RWPE2 (cell line): Measurements from ENCODE around the gene AGTRAP.
A peak's percentile ranks its signal among the peaks of the same experiment; 100 is the strongest.

Source experiments
- ATAC-seq: fragments of 200-7000 bp; cut with Tn5 transposase; 3 replicates; pipeline ENCODE4 v1.9.1; 2021; ENCODE audit warnings: low read depth
- DNase-seq: peaks from one replicate; pipeline ENCODE4 v3.0.0-alpha.2; 2020; ENCODE audit warnings: low spot score
- H3K27ac ChIP-seq: fragments of 450-650 bp; 2 replicates; pipeline ENCODE4 v1.5.1; 2017; ENCODE audit warnings: mild to moderate bottlenecking; ENCODE audit not compliant: poor library complexity, severe bottlenecking
- H3K27me3 ChIP-seq: fragments of 250-450 bp; sonication (Bioruptor Pico); 2 replicates; pipeline ENCODE4 v1.5.1; 2021; ENCODE audit warnings: mild to moderate bottlenecking, moderate library complexity; ENCODE audit not compliant: insufficient read depth, poor library complexity, severe bottlenecking
- H3K36me3 ChIP-seq: fragments of 250-450 bp; sonication (Bioruptor Pico); 2 replicates; pipeline ENCODE4 v1.5.1; 2020; ENCODE audit warnings: low read depth, mild to moderate bottlenecking, moderate library complexity
- H3K4me1 ChIP-seq: fragments of 250-450 bp; sonication (Bioruptor Pico); 2 replicates; pipeline ENCODE4 v1.5.1; 2021; ENCODE audit warnings: mild to moderate bottlenecking, moderate library complexity; ENCODE audit not compliant: insufficient read depth, poor library complexity, severe bottlenecking
- H3K4me3 ChIP-seq: fragments of 250-450 bp; sonication (Bioruptor Pico); 2 replicates; pipeline ENCODE4 v1.5.1; 2021; ENCODE audit warnings: mild to moderate bottlenecking, moderate library complexity; ENCODE audit not compliant: severe bottlenecking
- H3K9me3 ChIP-seq: fragments of 250-450 bp; sonication (Bioruptor Pico); 2 replicates; pipeline ENCODE4 v1.5.1; 2021; ENCODE audit warnings: mild to moderate bottlenecking, moderate library complexity; ENCODE audit not compliant: severe bottlenecking
- TF ChIP-seq, protein P1 (sequence below): fragments of 450-650 bp; IDR thresholded peaks from one replicate; pipeline ENCODE4 v1.5.1; 2017; ENCODE audit warnings: mild to moderate bottlenecking, moderate library complexity; ENCODE audit not compliant: poor library complexity, severe bottlenecking

AGTRAP gene

DNA sequence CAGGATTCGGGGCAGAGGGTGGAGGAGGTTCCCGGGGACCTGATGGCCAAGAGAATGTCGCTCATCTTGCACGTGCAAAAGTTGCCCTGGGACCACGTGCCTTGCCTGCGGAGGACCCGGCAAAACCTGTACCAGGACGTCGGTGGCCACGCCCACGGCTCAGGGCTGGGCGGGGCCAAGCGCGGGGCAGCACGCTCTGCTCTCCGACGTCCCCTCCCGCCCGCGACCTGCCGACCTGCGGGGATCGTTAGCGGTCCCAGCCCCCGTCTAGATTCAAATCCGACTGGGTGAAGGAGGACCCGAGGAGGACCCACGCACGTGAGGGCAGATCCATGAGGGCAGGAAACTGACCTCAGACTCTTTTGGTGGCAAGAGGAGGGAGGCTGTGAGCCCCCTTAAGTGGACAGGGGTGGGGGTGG lies 26.1 kb downstream of the AGTRAP start, which contains the start of gene C1orf167:
C1orf167 (plus strand) TSS at position 206 of the 419 bp plus-strand sequence. CDS start 2,208 bp downstream, outside the sequence.
- ATAC-seq, result peak; percentile 58; the same call in 1 of the 3 replicates
- no peak within 1 kb of the TSS for H3K4me3 ChIP-seq
- TF ChIP-seq, protein P1, sequence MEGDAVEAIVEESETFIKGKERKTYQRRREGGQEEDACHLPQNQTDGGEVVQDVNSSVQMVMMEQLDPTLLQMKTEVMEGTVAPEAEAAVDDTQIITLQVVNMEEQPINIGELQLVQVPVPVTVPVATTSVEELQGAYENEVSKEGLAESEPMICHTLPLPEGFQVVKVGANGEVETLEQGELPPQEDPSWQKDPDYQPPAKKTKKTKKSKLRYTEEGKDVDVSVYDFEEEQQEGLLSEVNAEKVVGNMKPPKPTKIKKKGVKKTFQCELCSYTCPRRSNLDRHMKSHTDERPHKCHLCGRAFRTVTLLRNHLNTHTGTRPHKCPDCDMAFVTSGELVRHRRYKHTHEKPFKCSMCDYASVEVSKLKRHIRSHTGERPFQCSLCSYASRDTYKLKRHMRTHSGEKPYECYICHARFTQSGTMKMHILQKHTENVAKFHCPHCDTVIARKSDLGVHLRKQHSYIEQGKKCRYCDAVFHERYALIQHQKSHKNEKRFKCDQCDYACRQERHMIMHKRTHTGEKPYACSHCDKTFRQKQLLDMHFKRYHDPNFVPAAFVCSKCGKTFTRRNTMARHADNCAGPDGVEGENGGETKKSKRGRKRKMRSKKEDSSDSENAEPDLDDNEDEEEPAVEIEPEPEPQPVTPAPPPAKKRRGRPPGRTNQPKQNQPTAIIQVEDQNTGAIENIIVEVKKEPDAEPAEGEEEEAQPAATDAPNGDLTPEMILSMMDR, result no peak

DNA sequence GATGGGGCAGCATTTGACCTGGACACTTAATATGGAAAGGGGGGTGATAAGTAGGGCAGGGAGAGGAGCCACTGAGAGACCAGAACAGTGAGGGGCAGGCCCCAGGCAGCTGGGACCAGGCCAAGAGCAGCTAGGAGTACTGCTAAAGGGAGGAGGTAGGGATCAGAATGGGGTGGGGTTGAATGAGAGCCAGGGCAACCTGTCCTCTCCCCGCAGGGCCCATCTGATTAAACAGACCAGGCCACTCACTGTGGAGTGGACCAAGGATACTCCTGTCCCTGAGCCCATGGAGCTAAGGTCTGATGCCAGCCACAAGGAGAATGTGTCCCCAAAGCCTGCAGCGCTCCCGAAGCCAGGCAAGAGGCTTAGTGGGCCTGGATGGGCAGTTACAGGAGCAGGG lies 28.2 kb downstream of the AGTRAP start:
- Histone ChIP-seq H3K27me3 (no peaks in the 10 kb centered on the region), H3K4me3 (no peak overlapping the region), H3K9me3 (no peaks in the 10 kb centered on the region), H3K4me1 (no peaks in the 10 kb centered on the region), H3K27ac (no peak overlapping the region), H3K36me3 (no peaks in the 10 kb centered on the region)
- ATAC-seq (peak; percentile 16; the same call in 1 of the 3 replicates), DNase-seq (no peak)
- TF ChIP-seq, protein P1, result no peak

More for the DNA sequence above, 26.1 kb downstream of the AGTRAP start, which contains the start of gene C1orf167:
- H3K9me3 ChIP-seq, result no peaks in the 10 kb centered on the region
- DNase-seq, result no peak
- H3K27ac ChIP-seq, result no peak within 1 kb of the TSS
- H3K4me1 ChIP-seq, result no peaks in the 10 kb centered on the region
- no peaks in the 10 kb centered on the region for H3K27me3 ChIP-seq
- no peaks in the 10 kb centered on the region for H3K36me3 ChIP-seq

DNA sequence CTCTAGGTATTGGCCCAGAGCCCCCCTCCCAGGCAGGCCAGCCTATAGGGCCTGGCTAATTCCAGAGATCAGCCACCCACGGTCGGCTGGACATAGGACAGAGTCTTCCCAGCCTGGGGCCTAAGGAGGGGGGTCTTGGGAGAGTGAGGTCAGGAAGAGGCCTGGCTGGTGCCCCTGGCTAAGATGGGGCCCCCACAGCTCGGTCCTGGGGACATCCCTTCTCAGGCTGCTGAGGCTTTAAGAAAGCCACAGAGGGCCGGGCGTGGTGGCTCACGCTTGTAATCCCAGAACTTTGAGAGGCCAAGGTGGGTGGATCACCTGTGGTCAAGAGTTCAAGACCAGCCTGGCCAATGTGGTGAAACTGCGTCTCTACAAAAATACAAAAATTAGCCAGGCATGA lies 28.6 kb downstream of the AGTRAP start:
- DNase-seq, result no peak
- no peak for ATAC-seq
- Histone ChIP-seq H3K9me3 (no peaks in the 10 kb centered on the region), H3K4me1 (no peaks in the 10 kb centered on the region), H3K36me3 (no peaks in the 10 kb centered on the region), H3K27me3 (no peaks in the 10 kb centered on the region), H3K4me3 (no peak overlapping the region), H3K27ac (no peak overlapping the region)
- TF ChIP-seq, protein P1, result no peak

DNA sequence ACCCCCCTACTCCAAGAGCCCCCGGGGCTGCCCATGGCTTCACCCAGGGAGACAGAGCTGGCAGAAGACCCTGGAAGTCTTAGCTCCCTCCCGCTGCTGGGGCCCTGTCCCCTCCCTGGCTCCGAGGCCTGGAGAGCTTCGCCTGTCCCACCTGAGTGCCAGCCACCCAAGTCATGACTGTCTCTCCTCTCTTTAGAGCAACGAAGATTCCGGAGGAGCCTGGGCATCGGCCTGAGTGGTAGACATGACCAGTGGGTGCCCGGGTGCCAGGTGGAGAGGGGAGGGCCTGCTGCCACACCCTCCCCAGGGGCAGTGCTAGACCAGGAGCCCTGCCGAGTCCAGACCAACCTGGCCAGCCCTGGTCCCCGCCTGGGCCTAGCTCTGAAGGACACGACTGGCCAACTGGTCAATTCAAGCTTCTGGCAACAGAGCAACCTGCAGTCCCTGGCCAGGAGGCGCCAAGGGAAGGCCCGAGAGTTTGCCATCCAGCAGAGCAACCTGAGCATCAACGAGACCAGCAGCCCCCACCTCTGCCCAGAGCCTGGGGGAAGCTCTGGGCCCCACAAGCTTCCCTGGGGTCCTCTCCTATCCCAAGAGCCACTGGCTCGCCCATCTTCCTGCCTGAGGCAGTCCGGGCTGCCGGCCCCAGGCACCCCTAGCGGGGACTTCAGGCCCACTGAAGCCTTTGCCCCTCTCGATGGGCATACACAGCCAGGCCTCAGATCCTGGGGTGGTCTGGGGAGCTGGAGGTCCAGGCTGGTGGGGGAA lies 29.9 kb downstream of the AGTRAP start:
- Histone ChIP-seq H3K36me3 (no peaks in the 10 kb centered on the region), H3K27ac (no peak overlapping the region), H3K27me3 (no peaks in the 10 kb centered on the region), H3K4me1 (no peaks in the 10 kb centered on the region), H3K9me3 (no peaks in the 10 kb centered on the region), H3K4me3 (no peak overlapping the region)
- DNase-seq, result no peak
- no peak for ATAC-seq
- TF ChIP-seq, protein P1, result no peak

DNA sequence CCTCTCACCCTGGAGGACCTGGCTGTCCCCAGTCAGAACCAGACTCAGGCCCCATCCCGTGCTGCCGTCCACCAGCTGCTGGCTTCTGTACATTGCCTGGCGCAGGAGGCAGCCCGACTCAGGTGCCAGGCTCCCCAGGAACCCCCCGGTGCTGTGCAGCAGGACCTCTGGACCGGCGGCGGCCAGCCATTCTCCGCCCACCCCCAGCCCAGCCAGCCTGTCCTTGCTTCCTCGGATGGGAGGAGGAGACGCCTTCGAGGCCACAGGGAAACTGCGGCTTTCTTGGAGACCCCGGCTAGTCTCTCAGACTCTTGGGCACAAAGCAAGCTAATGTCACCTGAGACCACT lies 30.5 kb downstream of the AGTRAP start:
- no peak for DNase-seq
- Histone ChIP-seq H3K4me3 (no peak overlapping the region), H3K27me3 (no peaks in the 10 kb centered on the region), H3K27ac (no peak overlapping the region), H3K9me3 (no peaks in the 10 kb centered on the region), H3K36me3 (no peaks in the 10 kb centered on the region), H3K4me1 (no peaks in the 10 kb centered on the region)
- TF ChIP-seq, protein P1, result no peak
- ATAC-seq, result no peak
